PC-3 (cell line): ENCODE measurements around the gene DGKH. TPM values are rescaled to one million over a fixed set of nuclear protein-coding genes. Genes with fewer than 3 reads are reported as not detected.

ENCODE experiments used
- ATAC-seq: fragments of 200-7000 bp; cut with Tn5 transposase; 2 replicates; pipeline ENCODE4 v1.9.1; 2020; ENCODE audit warnings: mild to moderate bottlenecking, moderate library complexity
- BruUV-seq: library from RNA; stranded (reverse); fragments of 400-500 nt; replicated peaks from 2 replicates; lab custom pipeline; 2021; lab: Mats Ljungman, UMichigan
- CTCF ChIA-PET: fragments of 300-600 bp; sonication (Branson Sonifier 250); formaldehyde crosslinking; loops from one replicate; lab custom pipeline; 2022; ENCODE audit warnings: antibody characterized with exemption; lab: Charles Lee
- POLR2A ChIA-PET: fragments of 300-600 bp; sonication (Branson Sonifier 250); formaldehyde crosslinking; loops from one replicate; lab custom pipeline; 2022; ENCODE audit warnings: antibody characterized with exemption; ENCODE audit not compliant: unreplicated experiment; lab: Charles Lee
- DNase-seq: peaks from one replicate; pipeline ENCODE4 v3.0.0-alpha.2; 2015
- H2AFZ ChIP-seq: fragments of 300-600 bp; sonication (generic); 2 replicates; pipeline ENCODE4 v1.6.0; 2016; ENCODE audit warnings: antibody characterized with exemption, low read length
- H3F3A ChIP-seq: fragments of 300-600 bp; sonication (generic); one replicate; pipeline ENCODE4 v1.6.0; 2017; ENCODE audit warnings: antibody characterized with exemption, low read length, control low read depth, mild to moderate bottlenecking; ENCODE audit not compliant: unreplicated experiment
- H3K27ac ChIP-seq: fragments of 300-600 bp; sonication (generic); 2 replicates; pipeline ENCODE4 v1.5.1; 2016; ENCODE audit warnings: mild to moderate bottlenecking, low read length
- H3K27me3 ChIP-seq: fragments of 300-600 bp; sonication (generic); 2 replicates; pipeline ENCODE4 v1.6.1; 2016; ENCODE audit warnings: low read length, mixed read lengths
- H3K36me3 ChIP-seq: fragments of 300-600 bp; sonication (generic); 2 replicates; pipeline ENCODE4 v1.6.1; 2016; ENCODE audit warnings: low read depth, mixed run types, low read length, mixed read lengths
- H3K4me1 ChIP-seq: fragments of 300-600 bp; sonication (generic); 2 replicates; pipeline ENCODE4 v1.5.1; 2016; ENCODE audit warnings: low read length; ENCODE audit not compliant: insufficient read depth
- H3K4me2 ChIP-seq: fragments of 300-600 bp; sonication (generic); 2 replicates; pipeline ENCODE4 v1.6.0; 2016; ENCODE audit warnings: low read length
- H3K4me3 ChIP-seq: fragments of 300-600 bp; sonication (generic); 2 replicates; pipeline ENCODE4 v1.5.1; 2016; ENCODE audit warnings: mild to moderate bottlenecking, low read length, mixed read lengths
- H3K79me2 ChIP-seq: fragments of 300-600 bp; sonication (generic); 2 replicates; pipeline ENCODE4 v1.6.1; 2017; ENCODE audit warnings: low read length, mixed read lengths
- H3K9ac ChIP-seq: fragments of 300-600 bp; sonication (generic); 2 replicates; pipeline ENCODE4 v1.6.0; 2016; ENCODE audit warnings: mild to moderate bottlenecking, low read length
- H3K9me2 ChIP-seq: fragments of 300-600 bp; sonication (generic); replicated peaks from 2 replicates; pipeline ENCODE4 v1.6.1; 2016; ENCODE audit warnings: mixed run types, low read length, mixed read lengths
- H3K9me3 ChIP-seq: fragments of 300-600 bp; sonication (generic); 2 replicates; pipeline ENCODE4 v1.6.1; 2016; ENCODE audit warnings: low read length, mixed read lengths
- H4K20me1 ChIP-seq: fragments of 300-600 bp; sonication (generic); 2 replicates; pipeline ENCODE4 v1.6.1; 2016; ENCODE audit warnings: low read length, mixed read lengths
- CTCF ChIP-seq: fragments of 300-600 bp; sonication (generic); conservative IDR thresholded peaks from 2 replicates; pipeline ENCODE4 v1.5.1; 2017; ENCODE audit warnings: antibody characterized with exemption, low read depth, mild to moderate bottlenecking, low read length
- EZH2 ChIP-seq: fragments of 300-600 bp; sonication (generic); IDR thresholded peaks from one replicate; pipeline ENCODE4 v1.6.1; 2017; ENCODE audit warnings: antibody characterized with exemption, mild to moderate bottlenecking, low read length; ENCODE audit not compliant: unreplicated experiment
- EZH2phosphoT487 ChIP-seq: fragments of 300-600 bp; sonication (generic); IDR thresholded peaks from 2 replicates; pipeline ENCODE4 v1.6.1; 2018; ENCODE audit warnings: mild to moderate bottlenecking, antibody characterized with exemption, low read length, borderline replicate concordance
- intact Hi-C: fragments of 100-400 bp; cut with micrococcal nuclease; formaldehyde crosslinking; loops from 2 replicates; pipeline ENCODE4 v1.9.0; 2023
- total RNA-seq: library from RNA; depleted of rRNA; stranded (reverse); fragments of >200 nt; gene quantifications from 2 replicates; pipeline ENCODE4 v1.2.3, GENCODE V29; 2014

Gene DGKH
- total RNA-seq, 1 experiment from 2014 or later, result 5.9 TPM

- TF ChIP-seq EZH2phosphoT487, result no peak
- no peak for TF ChIP-seq CTCF
- no peak for TF ChIP-seq EZH2
- no TSS peak for BruUV-seq
- H4K20me1 ChIP-seq, result no peaks in the 10 kb centered on the region
- peak overlapping the region; percentile 21 for H3K27ac ChIP-seq
- no peak overlapping the region for H3K9ac ChIP-seq
- H3K27me3 ChIP-seq, result no peaks in the 10 kb centered on the region
- H3K9me2 ChIP-seq, result no peaks in the 10 kb centered on the region
- H3K4me3 ChIP-seq, result no peak overlapping the region
- ATAC-seq (peak; percentile 73), DNase-seq (peak; percentile 74)
- intact Hi-C loops, result no loop called here
- peaks cover 29% of the 10 kb centered on the region for H3K79me2 ChIP-seq
- H3K4me2 ChIP-seq, result peak overlapping the region; percentile 32; the same call in 1 of the 2 replicates
- no peaks in the 10 kb centered on the region for H3K9me3 ChIP-seq
- POLR2A ChIA-PET, result interaction anchor here (0.6 kb wide), 2 partner anchors 55 to 258 kb away, joined by 3 to 27 read pairs; partner anchors contain the start of gene DGKH
- H3K4me1 ChIP-seq, result peaks cover 66% of the 10 kb centered on the region
- H3K36me3 ChIP-seq, result no peaks in the 10 kb centered on the region
- CTCF ChIA-PET, result no interaction called here
- no peaks in the 10 kb centered on the region for H3F3A ChIP-seq
- no peak overlapping the region for H2AFZ ChIP-seq
These were observed 54.8 kb downstream of the DGKH start for GRCh38 chr13:42102961-42103865.

GRCh38 chr13:42106998-42107397, 58.5 kb downstream of the DGKH start:
- Histone ChIP-seq H3K79me2 (peaks cover 44% of the 10 kb centered on the region), H3K9ac (no peak overlapping the region), H3K27ac (peak overlapping the region; percentile 60), H3K4me3 (no peak overlapping the region; the same call in 1 of the 2 replicates), H3K9me3 (no peaks in the 10 kb centered on the region), H2AFZ (no peak overlapping the region), H3K4me2 (peak overlapping the region; percentile 29), H3K27me3 (no peaks in the 10 kb centered on the region), H3K9me2 (no peaks in the 10 kb centered on the region), H3K36me3 (no peaks in the 10 kb centered on the region), H4K20me1 (no peaks in the 10 kb centered on the region), H3K4me1 (peaks cover 73% of the 10 kb centered on the region), H3F3A (no peaks in the 10 kb centered on the region)
- ATAC-seq (peak; percentile 9; the same call in 1 of the 2 replicates), DNase-seq (peak; percentile 68)
- intact Hi-C loops, result loop anchor here (5.0 kb wide), 1 partner anchor 60 kb away; the partner anchor contains the start of gene DGKH
- ChIA-PET POLR2A (no interaction called here), CTCF (interaction anchor here (0.7 kb wide), 1 partner anchor 146 kb away, joined by 3 read pairs; no protein-coding TSS in a partner anchor)
- no TSS peak for BruUV-seq
- TF ChIP-seq CTCF (no peak), EZH2 (no peak), EZH2phosphoT487 (no peak)
